ENCODE data around the gene FBXW8.
A peak's percentile ranks its signal among the peaks of the same experiment; 100 is the strongest.

The FBXW8 gene

DNA sequence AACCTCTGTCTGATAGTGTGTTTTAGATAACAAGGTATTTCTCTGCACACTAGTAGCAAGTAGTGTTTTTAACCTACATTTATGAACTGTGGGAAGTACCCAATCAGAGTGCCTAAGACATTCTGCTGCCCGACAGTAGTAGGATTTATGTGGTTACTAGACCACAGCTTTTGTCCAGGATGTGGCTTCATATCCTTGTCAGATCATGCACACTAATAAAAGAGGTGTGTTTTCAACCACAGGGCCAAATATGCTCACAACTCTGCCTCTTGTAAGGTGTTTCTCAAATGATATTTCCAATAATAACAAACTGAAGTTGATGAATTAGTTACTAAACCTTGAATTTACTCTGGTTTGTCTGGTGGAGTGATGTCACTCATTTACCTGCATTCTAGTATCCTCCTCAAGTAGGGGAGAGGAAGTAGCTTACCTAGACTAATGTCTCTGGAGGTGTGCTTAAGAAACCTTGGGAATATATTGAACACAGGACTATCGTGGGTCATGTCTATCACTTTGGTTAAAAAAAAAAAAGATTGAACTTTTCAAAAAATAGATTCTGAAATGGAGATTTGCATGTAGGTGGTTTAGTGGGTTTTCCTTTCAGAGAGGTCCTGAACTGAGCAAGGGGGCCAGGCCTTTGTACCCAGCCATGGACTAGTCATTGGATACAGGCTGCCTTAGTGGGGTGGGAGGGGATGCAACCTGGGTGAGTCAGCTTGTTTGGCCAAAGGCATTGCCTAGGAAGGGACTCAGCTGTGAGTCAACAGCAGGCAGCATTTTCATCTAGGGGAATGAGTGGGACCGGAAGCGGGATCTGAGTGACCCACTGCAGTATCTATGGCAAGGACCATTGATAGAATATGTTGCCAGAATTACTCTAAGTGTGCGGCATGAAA is 14.1 kb downstream of the FBXW8 start:
- H3K27ac Mint-ChIP-seq: peak overlapping the region; percentile 94
- H3K9me3 Mint-ChIP-seq: no peaks in the 10 kb centered on the region
- no peaks in the 10 kb centered on the region for H3K27me3 Mint-ChIP-seq
- H3K4me3 Mint-ChIP-seq: peak overlapping the region; percentile 69
- DNase-seq: peak; percentile 76
- CTCF ChIA-PET: interaction anchor here (1.9 kb wide), 1 partner anchor 35 kb away, joined by 4 read pairs; no protein-coding TSS in a partner anchor
- H3K4me1 Mint-ChIP-seq: peaks cover 79% of the 10 kb centered on the region
- peaks cover 45% of the 10 kb centered on the region for H3K36me3 Mint-ChIP-seq

DNA sequence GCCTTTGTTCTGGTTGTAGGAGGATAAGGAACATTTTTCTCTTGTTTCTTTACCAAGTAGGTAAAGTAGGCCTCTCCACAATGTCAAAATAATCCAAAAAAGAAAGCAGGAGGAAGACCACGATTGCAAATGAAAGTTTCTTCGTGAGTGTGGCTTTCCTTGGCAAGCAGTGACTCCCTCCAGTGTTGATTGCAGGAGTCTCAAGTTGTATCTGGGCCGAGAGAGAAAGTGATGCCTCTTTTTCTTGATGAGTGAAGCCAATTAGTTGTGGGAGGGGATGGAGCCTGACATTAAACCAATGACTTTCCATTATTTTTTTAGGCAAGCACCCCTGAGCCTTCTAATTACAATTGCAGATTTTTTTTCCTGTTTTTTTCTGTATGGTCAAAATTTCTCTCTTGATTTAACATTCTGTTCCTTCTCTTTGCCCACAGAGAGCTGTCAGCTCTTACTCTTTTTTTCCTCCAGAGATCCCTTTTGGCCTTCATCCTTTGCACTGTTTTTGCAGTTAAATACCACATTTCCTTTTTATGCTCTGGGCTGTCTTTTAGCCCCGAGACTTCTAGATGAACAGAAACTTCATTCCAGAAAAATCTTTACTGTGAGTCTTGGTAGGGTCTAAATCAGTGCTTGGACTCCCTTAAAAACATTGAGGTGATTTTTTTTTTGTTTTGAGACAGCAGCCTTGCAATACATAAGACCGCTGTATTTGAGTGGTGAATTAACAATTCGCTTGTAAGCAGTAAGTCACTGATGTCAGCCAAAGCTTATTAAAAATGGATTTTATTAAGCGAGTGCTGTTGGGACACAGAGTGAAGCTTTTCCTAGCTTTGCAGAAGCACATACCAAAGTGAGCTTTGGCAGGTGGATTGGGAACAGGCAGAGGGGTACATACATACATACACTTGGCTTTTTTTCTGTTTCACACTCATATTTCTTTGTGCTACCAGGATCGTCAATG is 15.8 kb downstream of the FBXW8 start:
- H3K27ac Mint-ChIP-seq: peak overlapping the region; percentile 75
- no peak overlapping the region for H3K4me3 Mint-ChIP-seq
- H3K36me3 Mint-ChIP-seq: peaks cover 52% of the 10 kb centered on the region
- H3K4me1 Mint-ChIP-seq: peaks cover 67% of the 10 kb centered on the region
- H3K9me3 Mint-ChIP-seq: no peaks in the 10 kb centered on the region
- DNase-seq: no peak
- H3K27me3 Mint-ChIP-seq: no peaks in the 10 kb centered on the region
- CTCF ChIA-PET: interaction anchor here (1.9 kb wide), 1 partner anchor 33 kb away, joined by 4 read pairs; no protein-coding TSS in a partner anchor

DNA sequence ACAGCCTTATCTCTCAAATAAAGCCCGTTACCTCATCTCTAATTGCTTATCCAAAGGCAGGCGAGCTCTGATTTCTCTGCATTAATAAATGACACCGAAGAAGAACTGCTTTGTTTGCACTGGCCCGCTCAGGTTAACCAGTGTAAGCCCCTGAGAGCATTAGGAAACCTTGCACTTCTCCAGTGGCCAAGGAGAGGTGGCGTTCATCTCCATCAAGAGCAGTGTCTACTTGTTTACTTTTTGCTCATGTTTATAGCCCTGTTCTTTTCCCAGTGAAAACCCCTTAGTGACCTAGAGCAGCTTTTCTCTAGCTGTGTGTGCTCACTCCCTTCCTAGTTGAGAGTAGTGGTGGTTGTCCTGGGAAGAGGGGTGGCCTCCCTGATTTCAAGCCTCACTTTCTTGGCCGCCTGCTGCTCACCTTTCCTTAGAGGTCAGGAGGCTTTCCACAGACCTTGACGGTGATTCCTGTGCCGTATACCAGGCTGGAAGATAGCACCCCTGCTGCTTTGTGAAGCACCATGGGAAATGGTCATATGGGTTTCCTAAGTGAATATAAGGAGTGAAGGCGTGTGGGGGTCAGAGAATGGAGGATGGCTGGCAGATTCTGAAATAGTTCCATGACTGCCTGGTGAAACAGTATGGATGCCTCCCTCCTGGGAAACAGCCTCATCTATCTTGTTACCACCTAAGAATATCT is 16.6 kb downstream of the FBXW8 start:
- Mint-ChIP-seq H3K9me3 (no peaks in the 10 kb centered on the region), H3K27me3 (no peaks in the 10 kb centered on the region), H3K4me3 (no peak overlapping the region), H3K27ac (peak overlapping the region; percentile 28), H3K36me3 (peaks cover 56% of the 10 kb centered on the region), H3K4me1 (peaks cover 61% of the 10 kb centered on the region)
- CTCF ChIA-PET: no interaction called here
- DNase-seq: no peak

DNA sequence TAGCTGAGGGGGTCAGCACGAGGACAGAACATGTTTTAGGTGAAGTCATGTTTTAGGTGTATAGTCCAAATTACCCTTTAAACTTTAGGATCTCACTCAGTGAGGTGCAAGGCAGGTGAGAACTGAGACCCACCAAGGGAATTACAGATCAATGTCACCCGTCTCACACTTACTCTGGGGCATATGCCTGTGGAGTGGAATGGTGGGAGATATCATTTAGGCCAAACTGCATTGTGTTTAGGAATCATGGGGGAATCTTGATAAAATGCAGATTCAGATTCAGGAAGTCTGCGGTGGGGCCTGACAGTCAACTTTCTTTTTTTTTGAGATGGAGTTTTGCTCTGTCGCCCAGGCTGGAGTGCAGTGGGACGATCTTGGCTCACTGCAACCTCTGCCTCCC is 17.8 kb downstream of the FBXW8 start:
- H3K4me1 Mint-ChIP-seq: peaks cover 52% of the 10 kb centered on the region
- H3K27ac Mint-ChIP-seq: no peak overlapping the region
- H3K27me3 Mint-ChIP-seq: no peaks in the 10 kb centered on the region
- CTCF ChIA-PET: interaction anchor here (0.6 kb wide), 1 partner anchor 1269 kb away, joined by 3 read pairs; no protein-coding TSS in a partner anchor
- DNase-seq: no peak
- peaks cover 60% of the 10 kb centered on the region for H3K36me3 Mint-ChIP-seq
- H3K9me3 Mint-ChIP-seq: no peaks in the 10 kb centered on the region
- no peak overlapping the region for H3K4me3 Mint-ChIP-seq

DNA sequence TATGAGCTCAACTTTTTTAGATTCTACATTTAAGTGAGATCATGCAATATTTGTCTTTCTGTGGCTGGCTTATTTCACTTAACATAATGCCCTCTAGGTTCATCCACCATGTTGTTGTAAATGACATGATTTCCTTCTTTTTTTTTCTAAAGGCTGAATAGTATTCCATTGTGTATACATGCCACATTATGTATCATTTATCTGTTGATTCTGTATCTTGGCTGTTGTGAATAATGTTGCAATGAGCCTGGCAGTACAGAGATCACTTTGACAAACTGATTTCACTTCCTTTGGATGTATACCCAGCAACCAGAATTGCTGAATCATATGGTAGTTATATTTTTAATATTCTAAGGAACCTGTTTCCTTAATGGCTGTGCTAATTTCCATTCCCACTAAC is 19.1 kb downstream of the FBXW8 start:
- CTCF ChIA-PET: interaction anchor here (1.0 kb wide), 1 partner anchor 26 kb away, joined by 3 read pairs; no protein-coding TSS in a partner anchor
- Mint-ChIP-seq H3K27me3 (no peaks in the 10 kb centered on the region), H3K9me3 (no peaks in the 10 kb centered on the region), H3K4me3 (no peak overlapping the region), H3K4me1 (peaks cover 40% of the 10 kb centered on the region), H3K27ac (no peak overlapping the region), H3K36me3 (peaks cover 65% of the 10 kb centered on the region)
- no peak for DNase-seq

DNA sequence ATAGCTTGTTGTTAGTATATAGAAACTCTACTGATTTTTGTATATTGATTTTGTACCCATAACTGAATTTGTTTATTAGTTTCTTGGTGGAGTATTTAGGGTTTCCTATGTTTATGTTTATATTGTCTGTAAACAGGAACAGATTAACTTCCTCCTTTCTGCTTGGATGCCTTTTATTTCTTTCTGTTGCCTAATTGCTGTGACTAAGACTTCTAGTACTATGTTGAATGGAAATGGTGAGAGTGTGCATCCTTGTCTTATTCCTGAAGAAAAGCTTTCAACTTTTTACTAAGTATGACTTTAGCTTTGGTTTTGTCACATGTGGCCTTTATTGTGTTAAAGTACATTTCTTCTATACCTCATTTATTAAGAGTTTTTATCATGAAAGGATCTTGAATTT is 20.9 kb downstream of the FBXW8 start:
- Mint-ChIP-seq H3K9me3 (no peaks in the 10 kb centered on the region), H3K4me1 (peaks cover 22% of the 10 kb centered on the region), H3K27me3 (no peaks in the 10 kb centered on the region), H3K4me3 (no peak overlapping the region), H3K27ac (no peak overlapping the region), H3K36me3 (peaks cover 61% of the 10 kb centered on the region)
- no peak for DNase-seq
- CTCF ChIA-PET: no interaction called here

DNA sequence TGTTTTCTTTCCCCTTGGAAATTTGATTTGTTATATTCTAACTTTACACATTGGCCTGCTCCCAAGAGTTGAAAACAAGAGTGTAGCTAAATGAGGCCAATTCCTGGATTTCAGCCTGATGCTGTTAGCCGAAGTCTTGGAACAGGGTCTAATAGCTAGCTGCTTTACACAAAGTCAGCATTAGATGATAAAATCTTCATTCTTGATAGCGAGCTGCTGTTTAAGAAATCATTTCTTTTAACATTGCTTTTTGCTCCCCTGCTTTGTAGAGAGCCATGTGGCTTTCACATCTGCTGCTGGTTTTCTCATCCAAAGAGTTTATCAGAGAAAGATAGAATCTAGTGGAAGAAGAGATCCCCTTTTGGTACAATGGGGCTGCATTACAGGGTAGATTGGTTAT is 22.3 kb downstream of the FBXW8 start:
- no peak for DNase-seq
- Mint-ChIP-seq H3K36me3 (peaks cover 53% of the 10 kb centered on the region), H3K4me3 (no peak overlapping the region), H3K9me3 (no peaks in the 10 kb centered on the region), H3K27me3 (no peaks in the 10 kb centered on the region), H3K4me1 (peaks cover 12% of the 10 kb centered on the region), H3K27ac (no peak overlapping the region)
- CTCF ChIA-PET: no interaction called here

DNA sequence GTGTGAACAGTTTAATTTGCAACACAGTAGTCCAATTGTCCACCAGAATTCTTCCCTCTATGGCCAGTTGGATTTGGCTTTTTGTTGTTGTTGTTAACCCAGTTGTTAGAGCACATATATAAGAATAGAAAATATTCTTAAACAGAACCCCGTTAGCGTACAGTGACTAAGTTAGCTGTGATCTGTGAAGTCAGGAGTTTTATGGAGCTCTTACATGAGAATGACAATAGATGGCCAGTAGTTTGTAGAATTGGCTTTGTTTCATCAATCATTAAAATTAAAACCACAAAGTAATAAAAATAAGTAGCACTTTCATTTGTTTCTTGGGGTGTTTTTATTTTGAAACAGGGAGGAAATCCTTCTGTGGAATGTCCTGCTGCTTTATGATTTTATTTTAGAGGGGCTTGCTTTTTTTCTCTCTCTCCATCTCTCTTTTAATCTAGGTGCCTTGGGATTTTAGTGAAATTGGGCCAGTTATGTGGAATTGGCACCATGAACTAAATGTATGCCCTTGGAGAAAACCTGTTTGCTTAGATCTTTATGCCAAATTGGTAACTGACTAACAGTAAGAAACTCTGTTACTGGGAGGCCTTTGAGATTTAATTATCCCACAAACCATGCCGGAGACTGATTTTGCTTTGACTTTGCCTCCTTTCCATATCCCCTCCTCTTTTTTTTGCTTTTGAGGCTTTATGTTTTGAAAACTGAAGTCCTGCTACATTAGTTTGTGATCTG is 22.9 kb downstream of the FBXW8 start:
- Mint-ChIP-seq H3K4me3 (no peak overlapping the region), H3K4me1 (peaks cover 9% of the 10 kb centered on the region), H3K36me3 (peaks cover 49% of the 10 kb centered on the region), H3K27me3 (no peaks in the 10 kb centered on the region), H3K27ac (no peak overlapping the region), H3K9me3 (no peaks in the 10 kb centered on the region)
- CTCF ChIA-PET: no interaction called here
- no peak for DNase-seq

DNA sequence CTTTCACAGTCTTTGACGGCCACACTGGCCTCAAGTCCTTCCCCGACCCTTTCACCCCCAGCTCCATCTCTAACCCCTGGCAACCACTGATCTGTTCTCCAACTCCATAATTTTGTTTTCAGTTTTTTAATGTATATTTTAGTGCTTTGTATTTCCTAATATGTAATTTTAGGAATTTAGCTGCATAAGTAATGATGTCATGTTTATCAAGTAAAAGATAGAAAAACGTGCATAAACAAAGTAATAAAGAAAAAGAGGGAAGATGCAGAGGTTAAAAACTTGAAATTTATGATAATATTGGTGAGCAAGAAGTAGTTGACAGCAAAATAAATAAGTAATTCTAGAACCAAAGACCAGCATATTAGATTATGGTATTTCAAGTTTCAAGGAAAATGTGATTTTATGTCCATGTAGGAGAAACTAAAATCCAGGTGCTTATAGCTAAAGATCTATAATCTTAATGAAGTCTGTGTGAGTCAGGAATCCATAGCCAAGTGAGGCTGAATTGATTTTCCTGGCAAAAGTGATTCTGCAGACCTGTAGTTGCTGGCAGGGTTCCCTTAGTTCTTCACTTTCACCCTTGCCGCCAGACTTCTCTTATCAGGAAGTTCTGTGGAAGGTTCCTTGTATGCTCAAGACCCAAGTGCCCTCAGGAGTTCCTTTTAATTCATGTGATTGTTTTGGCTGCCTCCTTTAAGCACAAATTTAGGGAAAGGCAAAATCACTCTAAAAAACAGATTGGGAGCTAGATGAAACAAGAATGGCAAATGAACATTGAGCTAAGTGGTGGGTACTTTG is 24.4 kb downstream of the FBXW8 start:
- H3K36me3 Mint-ChIP-seq: peaks cover 43% of the 10 kb centered on the region
- no peak overlapping the region for H3K4me3 Mint-ChIP-seq
- DNase-seq: no peak
- no peaks in the 10 kb centered on the region for H3K27me3 Mint-ChIP-seq
- CTCF ChIA-PET: no interaction called here
- H3K9me3 Mint-ChIP-seq: no peaks in the 10 kb centered on the region
- H3K27ac Mint-ChIP-seq: no peak overlapping the region
- peaks cover 6% of the 10 kb centered on the region for H3K4me1 Mint-ChIP-seq

DNA sequence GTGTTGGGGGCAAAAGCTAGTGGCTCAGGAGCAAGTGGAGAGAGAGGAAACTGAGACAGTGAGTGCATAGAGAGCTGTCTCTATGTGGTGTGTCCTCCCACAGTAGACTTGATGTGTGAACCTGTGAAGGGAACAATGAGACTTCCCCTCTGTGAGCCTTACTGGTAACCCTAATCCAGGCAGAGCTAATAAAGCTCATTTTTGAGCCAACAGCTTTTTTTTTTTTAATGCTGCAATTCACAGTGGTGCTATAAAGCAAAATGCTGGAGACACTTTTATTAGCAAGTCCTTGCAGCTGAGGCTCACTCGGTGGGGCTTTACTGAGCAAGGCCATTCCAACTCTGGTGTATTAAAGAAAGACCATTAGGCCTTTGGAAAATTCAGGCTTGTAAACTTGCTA is 26.9 kb downstream of the FBXW8 start:
- H3K36me3 Mint-ChIP-seq: peaks cover 40% of the 10 kb centered on the region
- CTCF ChIA-PET: no interaction called here
- no peaks in the 10 kb centered on the region for H3K9me3 Mint-ChIP-seq
- no peak overlapping the region for H3K27ac Mint-ChIP-seq
- H3K4me3 Mint-ChIP-seq: no peak overlapping the region
- no peaks in the 10 kb centered on the region for H3K27me3 Mint-ChIP-seq
- H3K4me1 Mint-ChIP-seq: no peaks in the 10 kb centered on the region
- no peak for DNase-seq

DNA sequence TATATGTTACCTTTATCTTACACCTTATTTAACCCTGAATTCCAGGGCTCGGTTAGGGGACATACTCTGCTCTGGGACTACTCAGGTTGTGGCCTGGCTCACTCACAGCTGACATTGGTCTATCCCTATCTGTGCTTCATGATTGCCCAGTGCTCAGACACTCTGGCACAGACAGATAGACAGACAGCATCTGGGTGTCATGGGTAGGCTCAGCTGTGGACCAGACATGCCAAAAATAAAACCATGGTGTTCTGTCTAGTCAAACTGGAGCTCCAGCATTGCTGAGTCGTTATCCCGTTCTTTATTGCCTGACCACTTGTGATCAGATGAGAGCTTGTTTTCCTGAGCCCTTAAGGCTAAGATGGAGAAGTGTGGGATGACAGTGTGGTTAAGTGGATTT is 29.0 kb downstream of the FBXW8 start:
- no peaks in the 10 kb centered on the region for H3K27me3 Mint-ChIP-seq
- H3K9me3 Mint-ChIP-seq: peaks cover 6% of the 10 kb centered on the region
- no peak overlapping the region for H3K4me3 Mint-ChIP-seq
- CTCF ChIA-PET: no interaction called here
- peaks cover 43% of the 10 kb centered on the region for H3K36me3 Mint-ChIP-seq
- H3K4me1 Mint-ChIP-seq: no peaks in the 10 kb centered on the region
- DNase-seq: no peak
- no peak overlapping the region for H3K27ac Mint-ChIP-seq

DNA sequence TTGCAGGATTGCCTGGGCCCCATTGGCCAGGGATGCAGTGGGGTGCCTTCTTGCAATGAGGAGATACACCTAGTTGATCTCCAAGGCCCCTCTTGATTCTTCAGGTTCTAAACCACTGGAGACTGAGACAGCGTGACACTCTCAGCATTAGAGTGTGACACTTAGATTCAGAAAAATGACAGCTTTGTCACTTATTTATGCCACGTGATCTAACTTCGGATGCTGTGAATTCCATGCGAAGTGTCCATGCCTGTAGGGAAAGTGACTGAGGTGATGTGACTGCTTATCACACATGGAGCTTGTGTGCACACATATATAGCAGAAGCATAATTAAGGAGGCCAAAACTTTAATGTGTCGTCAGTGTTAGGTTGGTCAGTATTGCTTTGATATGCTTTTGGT is 30.4 kb downstream of the FBXW8 start:
- Mint-ChIP-seq H3K4me3 (no peak overlapping the region), H3K9me3 (peaks cover 6% of the 10 kb centered on the region), H3K36me3 (peaks cover 46% of the 10 kb centered on the region), H3K27me3 (no peaks in the 10 kb centered on the region), H3K27ac (no peak overlapping the region), H3K4me1 (no peaks in the 10 kb centered on the region)
- CTCF ChIA-PET: no interaction called here
- no peak for DNase-seq

All from activated naive CD4-positive, alpha-beta T cell treated with anti-CD3 and anti-CD28 coated beads, Interleukin-2, amount 10 ng/mL, durations not matched to agents 7 days and 5 days (primary cell).